Fibroblast of pulmonary artery (primary cell): Measurements from ENCODE around the gene CPXM2.

Source experiments
- DNase-seq: peaks from one replicate; pipeline ENCODE4 v3.0.0-alpha.2; 2010; ENCODE audit warnings: low read depth
- H3K4me3 ChIP-seq: replicated peaks from 2 replicates; pipeline ENCODE4 v1.5.1; 2011; ENCODE audit warnings: low read depth, mild to moderate bottlenecking, control low read depth, low read length, moderate library complexity
- TF ChIP-seq, protein P1 (sequence below): IDR thresholded peaks from 2 replicates; pipeline ENCODE4 v1.5.1; 2011; ENCODE audit warnings: mild to moderate bottlenecking, control low read depth, low read length, inconsistent platforms; ENCODE audit errors: missing control alignments

Gene CPXM2

DNA sequence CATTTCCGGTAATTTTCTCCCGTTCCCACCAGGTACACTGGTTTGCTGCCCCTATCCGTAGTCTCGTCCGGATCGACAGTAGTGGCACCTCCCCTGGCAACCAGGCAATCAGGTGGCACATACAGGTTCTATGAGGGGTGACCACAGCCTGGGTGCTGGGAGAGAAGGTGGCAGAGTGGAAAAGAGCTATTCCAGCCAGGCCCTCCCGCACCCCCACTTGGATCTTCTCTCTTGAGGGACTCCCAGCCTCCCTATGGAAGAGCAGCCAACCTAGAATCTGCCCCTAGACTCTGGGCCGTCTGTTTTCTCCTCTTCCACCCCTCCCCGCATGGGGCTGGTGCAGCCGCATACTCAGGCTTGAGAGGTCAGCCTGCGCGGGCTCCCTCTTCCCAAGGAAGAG, 166.9 kb downstream of the CPXM2 start:
- no peak for DNase-seq
- TF ChIP-seq, protein P1, sequence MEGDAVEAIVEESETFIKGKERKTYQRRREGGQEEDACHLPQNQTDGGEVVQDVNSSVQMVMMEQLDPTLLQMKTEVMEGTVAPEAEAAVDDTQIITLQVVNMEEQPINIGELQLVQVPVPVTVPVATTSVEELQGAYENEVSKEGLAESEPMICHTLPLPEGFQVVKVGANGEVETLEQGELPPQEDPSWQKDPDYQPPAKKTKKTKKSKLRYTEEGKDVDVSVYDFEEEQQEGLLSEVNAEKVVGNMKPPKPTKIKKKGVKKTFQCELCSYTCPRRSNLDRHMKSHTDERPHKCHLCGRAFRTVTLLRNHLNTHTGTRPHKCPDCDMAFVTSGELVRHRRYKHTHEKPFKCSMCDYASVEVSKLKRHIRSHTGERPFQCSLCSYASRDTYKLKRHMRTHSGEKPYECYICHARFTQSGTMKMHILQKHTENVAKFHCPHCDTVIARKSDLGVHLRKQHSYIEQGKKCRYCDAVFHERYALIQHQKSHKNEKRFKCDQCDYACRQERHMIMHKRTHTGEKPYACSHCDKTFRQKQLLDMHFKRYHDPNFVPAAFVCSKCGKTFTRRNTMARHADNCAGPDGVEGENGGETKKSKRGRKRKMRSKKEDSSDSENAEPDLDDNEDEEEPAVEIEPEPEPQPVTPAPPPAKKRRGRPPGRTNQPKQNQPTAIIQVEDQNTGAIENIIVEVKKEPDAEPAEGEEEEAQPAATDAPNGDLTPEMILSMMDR: no peak
- no peak overlapping the region for H3K4me3 ChIP-seq

DNA sequence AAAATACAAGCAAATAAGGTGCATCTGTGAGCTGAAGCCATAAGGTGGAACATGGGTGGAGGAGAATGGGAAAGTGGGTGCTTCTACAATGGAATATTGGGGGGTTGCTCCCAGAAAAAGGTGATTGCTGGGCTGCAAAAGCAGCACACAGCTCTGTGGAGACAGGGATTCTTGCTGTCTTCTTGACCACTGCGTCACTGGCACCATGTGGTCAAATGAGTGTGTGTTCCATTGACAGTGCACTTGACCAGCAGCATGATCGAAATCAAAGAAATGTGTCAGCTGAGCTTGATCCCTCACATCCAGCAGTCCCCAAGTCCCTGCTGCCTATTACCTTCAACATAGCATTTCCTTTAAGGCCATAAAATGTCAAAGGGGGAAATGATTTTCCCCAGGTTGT, 169.3 kb downstream of the CPXM2 start:
- no peak for DNase-seq
- H3K4me3 ChIP-seq: no peak overlapping the region
- TF ChIP-seq, protein P1: no peak

DNA sequence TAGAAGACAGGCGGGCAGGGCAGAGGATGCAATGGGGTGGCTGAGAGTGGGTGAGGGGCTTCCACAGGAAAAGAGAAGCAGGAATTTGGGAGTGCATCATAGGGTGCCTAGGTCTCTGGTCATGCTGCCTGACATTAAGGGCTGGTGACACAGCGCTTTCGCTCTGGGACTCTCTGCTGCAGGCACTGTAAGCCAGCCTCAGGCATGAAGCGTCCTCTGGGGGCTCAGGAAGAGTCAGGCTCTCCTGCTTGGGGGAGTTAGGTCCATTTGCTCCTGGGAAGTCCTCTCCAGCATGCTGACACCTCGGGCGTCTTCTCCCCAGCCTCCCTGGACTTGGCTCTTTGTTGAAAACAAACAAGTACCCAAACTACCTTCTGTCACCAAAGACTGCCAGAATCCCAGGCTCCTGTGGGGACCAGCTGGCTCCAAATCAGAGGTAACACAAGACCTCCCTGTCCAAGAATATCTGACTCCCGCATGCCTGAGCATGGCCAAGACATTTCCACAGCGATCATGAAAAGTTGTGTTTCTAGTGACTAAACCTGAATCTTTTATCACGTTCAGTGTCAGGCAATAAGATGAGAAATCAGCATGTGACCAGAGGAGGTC, 170.1 kb downstream of the CPXM2 start:
- H3K4me3 ChIP-seq: no peak overlapping the region
- TF ChIP-seq, protein P1: no peak
- no peak for DNase-seq

DNA sequence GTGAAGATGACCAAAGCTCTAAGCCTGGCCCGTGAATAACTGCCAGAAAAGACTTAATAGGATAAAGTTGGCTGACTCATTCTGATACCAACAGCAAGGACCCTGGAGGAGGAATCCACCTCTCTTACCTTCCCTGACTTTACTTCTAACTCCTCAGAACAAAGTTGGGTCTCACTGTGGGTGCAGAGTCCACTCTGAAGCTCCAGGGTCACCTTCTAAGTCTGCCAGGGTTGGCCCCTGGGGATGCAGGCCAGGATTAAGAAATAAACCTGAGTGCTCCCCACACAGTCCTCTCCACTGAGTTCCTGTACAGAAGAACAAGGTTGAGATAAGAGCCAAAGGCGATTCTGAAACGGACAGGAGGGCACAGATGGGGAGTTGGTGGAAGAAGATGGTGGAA, 171.1 kb downstream of the CPXM2 start:
- TF ChIP-seq, protein P1: no peak
- no peak overlapping the region for H3K4me3 ChIP-seq
- no peak for DNase-seq

DNA sequence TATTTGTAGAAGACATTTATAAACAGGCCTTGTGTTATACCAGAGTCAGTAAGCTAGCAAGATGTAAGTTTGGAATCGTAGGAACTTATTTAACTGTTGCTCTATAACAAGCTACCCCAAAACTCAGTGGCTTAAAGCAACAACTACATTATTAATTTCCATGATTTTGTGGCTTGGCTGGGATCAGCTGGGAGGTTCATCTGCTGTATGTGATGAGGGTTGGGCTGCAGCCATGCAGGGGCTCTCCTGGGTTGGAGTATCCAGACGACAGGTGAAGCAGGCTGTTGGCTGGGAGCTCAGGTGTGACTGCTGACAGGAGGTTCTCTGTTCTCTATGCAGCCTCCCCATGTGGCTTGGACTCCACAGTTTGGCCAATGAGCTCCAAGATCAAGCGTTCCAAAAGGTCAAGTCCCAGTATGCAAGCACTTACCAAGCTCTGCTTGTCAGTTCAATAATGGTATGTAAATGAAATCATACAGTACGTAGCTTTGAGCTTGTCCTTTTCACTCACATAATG, 173.0 kb downstream of the CPXM2 start:
- no peak overlapping the region for H3K4me3 ChIP-seq
- TF ChIP-seq, protein P1: no peak
- no peak for DNase-seq

DNA sequence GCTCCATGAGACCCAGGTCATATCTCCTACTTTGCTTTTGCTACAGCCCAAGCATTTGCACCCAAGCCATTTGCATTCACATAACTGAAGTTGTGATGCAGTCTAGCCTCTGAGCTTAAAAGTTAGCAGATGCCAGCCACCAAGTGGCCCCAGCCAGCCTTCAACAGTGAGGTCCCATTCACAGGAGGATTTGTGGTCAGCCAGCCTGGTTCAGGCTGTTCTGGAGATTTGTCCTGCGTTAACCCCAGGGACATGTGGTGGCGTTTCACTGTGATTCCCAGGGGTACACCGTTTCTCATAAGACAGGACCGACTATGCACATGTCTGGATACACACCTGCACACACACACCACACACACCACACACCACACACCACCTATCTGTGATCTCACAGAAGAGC, 174.3 kb downstream of the CPXM2 start:
- H3K4me3 ChIP-seq: no peak overlapping the region
- DNase-seq: no peak
- TF ChIP-seq, protein P1: no peak

DNA sequence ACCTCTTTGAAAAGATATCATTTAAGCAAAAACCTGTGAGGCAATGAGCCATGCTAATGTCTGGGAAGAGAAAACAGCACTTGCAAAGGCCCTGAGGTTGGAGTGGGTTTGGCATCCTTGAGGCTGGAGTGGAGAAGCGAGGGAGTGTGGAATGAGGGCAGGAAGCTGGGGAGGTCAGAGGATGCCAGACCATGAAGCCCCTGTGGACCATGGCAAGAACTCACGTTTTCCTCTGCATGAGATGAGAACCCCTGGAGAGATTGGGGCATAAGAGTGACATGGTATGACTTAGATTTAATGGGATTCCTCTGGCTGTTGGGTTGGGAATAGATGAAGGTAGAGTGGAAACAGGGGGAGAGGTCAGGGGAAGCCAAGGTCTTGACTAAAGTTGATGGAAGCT, 176.1 kb downstream of the CPXM2 start:
- TF ChIP-seq, protein P1: no peak
- no peak overlapping the region for H3K4me3 ChIP-seq
- no peak for DNase-seq
